COR-L47 (cell line): ENCODE measurements around the gene TXLNG.
A peak's percentile ranks its signal among the peaks of the same experiment; 100 is the strongest.

Experiments
- DNase-seq: peaks from one replicate; lab custom pipeline; 2025; lab: John Stamatoyannopoulos, UW

The TXLNG gene

GRCh38 chrX:16874458-16875095, 88.3 kb downstream of the TXLNG start:
- DNase-seq = no peak

DNA sequence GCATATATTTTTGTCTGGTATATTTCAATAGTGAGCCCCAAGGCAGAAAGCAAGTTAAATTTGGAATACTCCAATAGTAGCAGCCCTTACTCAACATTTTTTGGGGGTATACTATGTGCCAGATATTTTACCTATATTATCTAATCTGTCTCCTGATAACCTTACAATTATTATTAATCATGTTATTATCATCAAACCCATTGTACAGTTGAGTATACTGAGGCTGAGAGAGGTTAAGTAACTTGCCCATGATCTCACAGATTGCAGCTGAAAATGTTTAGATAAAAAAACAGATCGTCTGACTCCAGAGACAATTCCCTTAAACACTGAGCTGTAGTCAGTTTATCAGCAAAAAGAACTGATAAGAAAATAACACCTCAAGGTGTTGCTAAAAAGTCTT, 90.4 kb downstream of the TXLNG start:
- no peak for DNase-seq

GRCh38 chrX:16882169-16882568, 95.9 kb downstream of the TXLNG start:
- DNase-seq = peak; percentile 19

GRCh38 chrX:16882702-16883486, 96.6 kb downstream of the TXLNG start:
- peak; percentile 75 for DNase-seq

- no peak for DNase-seq
These were observed 97.2 kb downstream of the TXLNG start for GRCh38 chrX:16883487-16883804.

GRCh38 chrX:16885628-16886027, 99.4 kb downstream of the TXLNG start:
- DNase-seq = no peak

GRCh38 chrX:16892504-16893362, 106.5 kb downstream of the TXLNG start:
- DNase-seq = peak; percentile 55
